HG03378 (cell line): Measurements from ENCODE around the gene ORMDL1.
A peak's percentile ranks its signal among the peaks of the same experiment; 100 is the strongest.
"Not testable (repeated sequence)": the region's sequence is repeated elsewhere in the genome, so short reads cannot be mapped to it uniquely, and the experiment has no call there.

ENCODE experiments used
- ATAC-seq: cut with Tn5 transposase; IDR thresholded peaks from one replicate; pipeline ENCODE4 v1.9.1; 2021; ENCODE audit warnings: mild to moderate bottlenecking, moderate library complexity; ENCODE audit not compliant: unreplicated experiment

The ORMDL1 gene

GRCh38 chr2:189772212-189772611 is 11.9 kb downstream of the ORMDL1 start:
- no peak for ATAC-seq

DNA sequence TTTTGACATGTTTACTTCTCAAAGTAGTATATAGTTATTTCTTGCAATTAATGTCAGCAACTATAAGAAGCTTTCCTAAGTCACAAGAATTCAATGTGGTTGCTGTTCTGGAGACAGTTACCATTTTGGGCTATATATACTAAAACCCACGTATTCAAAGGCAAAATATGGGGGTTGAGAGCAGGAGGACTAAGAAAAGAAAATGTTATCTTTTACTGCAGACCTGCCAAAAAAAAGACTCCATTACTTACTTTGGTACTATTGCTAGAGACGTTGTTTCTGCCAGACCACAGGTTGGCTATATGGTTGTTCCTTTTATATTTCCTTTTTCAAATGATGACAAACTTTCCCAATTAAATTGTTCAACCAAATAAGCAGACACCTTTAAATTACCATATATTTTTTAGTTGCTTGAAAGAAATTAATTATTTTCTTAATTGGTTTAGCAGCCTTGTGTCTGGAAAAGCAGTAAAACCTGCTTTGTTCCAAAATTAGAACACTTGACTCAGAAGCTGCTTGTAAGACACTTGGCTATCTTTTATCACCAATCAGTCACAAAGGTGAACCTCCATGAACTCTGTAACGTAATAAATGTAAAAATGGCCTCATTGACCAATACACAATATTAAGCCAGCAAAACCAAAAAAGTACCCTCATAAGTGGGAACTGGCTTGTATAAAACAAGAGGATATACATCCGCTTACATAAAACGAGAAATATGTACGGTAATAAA is 13.4 kb downstream of the ORMDL1 start:
- ATAC-seq: no peak

GRCh38 chr2:189763908-189764661 is 20.1 kb downstream of the ORMDL1 start:
- ATAC-seq: no peak

DNA sequence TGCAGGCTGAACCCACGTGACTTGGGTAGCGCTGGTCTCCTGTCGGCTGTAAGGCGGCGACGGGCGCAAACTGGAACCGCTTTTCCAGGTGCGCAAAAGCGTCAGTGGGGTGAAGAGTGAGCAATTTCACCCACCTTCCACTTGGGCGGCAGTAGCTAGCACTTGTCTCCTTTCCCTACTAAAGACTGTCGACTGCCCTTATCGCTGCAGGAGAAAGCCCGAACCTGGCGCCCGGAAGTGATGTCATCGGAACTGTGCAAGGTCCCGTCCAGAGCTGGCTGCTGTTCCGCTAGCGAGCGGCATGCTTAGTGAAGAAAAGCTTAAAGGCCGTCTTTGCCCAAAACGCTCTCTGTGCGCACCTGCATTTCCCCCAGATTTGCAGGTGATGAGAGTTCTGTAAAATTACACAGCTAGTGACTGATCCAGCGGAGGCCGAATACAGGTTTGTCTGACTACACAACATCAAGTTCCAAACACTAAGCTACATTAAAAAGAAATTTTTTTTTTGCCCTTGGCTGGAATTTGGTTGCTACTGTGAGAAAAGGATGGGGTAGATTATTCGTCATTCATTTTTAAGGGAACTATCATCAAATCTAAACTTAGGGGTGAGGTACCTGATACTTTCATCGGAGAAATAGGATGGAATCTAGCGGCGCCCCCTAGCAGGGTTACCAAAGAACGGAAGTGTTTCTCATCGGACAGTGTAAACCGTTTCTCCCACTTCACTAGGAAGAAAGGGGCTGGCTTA is 21.4 kb downstream of the ORMDL1 start, which contains the start of gene OSGEPL1:
Gene OSGEPL1 (minus strand): TSS at position 242 of the 748 bp plus-strand sequence. CDS start 1,152 bp downstream, outside the sequence.
- ATAC-seq: peak; percentile 96

GRCh38 chr2:189762229-189762550 is 21.9 kb downstream of the ORMDL1 start:
- no peak for ATAC-seq

GRCh38 chr2:189760154-189760553 is 24.0 kb downstream of the ORMDL1 start:
- ATAC-seq: not testable (repeated sequence)

DNA sequence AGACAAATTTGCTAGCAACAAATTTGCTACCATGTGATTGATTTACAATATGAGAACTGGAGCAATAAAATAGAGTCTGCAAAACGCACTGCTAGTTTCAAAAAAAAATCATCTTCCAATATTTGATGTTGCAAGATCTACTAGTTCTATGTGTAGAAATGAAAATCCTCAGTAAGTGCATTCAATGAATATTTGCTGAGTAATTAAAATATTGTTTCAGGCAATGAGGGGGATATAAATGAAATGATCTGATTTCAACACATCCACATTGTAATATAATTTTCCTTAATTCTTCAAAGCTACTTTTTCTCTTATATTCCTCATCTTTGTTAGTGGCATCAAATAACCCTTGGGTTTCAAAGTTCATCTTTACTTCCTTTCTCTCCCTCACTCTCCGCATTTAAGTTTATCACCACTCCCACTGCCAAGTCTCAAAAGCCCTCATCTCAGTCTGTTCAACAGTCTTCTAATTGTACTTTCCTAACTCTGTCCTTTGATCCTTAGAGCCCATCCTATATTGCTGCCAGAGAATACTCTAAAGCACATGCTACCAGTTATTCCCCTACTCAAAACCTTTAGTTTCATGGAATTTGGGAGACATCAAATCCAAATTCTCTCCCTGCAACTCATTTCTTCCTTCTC is 27.7 kb downstream of the ORMDL1 start:
- ATAC-seq: no peak

DNA sequence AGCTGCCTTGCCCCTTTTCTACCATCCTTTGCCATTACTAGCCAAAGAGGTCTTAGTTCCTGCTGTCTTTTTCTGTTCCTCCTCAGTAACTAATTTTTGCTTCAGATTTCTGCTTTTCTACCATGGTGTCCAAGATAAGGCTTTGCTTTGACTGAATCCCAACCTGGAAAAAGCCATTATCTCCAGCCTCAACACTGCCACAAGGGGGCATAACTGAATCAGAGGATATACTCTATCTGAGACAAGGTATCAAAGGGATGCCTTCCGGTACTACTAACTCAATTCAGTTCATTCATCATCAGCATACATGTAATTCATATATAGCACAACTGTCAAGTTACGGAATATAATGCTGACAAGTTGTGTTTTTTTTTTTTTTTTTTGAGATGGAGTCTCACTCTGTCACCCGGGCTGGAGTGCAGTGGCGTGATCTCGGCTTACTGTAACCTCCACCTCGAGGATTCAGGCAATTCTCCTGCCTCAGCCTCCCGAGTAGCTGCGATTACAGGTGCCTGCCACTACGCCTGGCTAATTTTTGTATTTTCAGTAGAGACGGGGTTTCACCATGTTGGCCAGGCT is 33.0 kb downstream of the ORMDL1 start:
- peak; percentile 70 for ATAC-seq

DNA sequence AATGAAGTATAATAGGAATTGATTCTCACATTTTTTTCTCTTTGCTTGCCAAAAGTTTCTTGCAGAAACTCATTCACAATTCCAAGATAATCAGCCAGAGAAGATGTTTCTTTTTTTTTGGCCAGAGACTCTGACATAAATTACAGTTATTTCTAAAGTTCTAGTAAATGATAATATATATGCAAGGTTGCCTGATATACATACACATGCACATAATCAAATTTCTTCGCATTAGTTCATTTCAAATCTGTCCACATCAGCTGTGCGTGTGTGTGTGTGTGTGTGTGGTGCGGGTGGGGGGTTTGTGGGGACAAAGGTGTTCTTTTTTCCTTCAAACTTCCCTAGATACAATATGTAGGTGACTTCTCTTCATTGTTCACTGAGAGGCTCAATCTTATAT is 54.7 kb downstream of the ORMDL1 start:
- ATAC-seq: no peak

- ATAC-seq: no peak
These were observed 57.3 kb downstream of the ORMDL1 start for GRCh38 chr2:189726849-189727248.

- ATAC-seq: no peak
These were observed 57.9 kb downstream of the ORMDL1 start for GRCh38 chr2:189726271-189726670.

DNA sequence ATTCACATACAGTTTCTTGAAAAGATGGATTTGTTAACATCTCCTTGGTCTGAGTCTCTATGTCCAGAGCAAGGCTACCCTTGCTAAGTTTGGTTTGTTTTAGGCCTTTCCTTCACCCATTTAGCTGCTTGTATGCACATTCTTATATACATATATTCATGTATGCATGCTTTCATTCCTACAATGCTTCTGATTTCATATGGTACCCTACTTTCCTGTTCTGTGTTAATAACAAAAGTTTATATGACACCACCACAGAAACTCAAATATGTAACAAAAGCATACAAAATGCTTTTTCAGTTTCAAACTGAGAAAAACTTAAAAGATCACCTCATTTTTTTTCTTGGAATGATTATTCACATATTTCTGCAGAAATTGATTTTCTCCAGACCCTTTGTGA is 60.9 kb downstream of the ORMDL1 start:
- ATAC-seq: no peak
